Chondrocyte (in vitro differentiated cells): ENCODE data around the gene DSC3. TPM values are rescaled to one million over a fixed set of nuclear protein-coding genes. Genes with fewer than 3 reads are reported as not detected.

Experiments
- DNase-seq: peaks from one replicate; pipeline ENCODE4 v3.0.0; 2021; ENCODE audit warnings: mixed read lengths, low spot score
- H3K27ac Mint-ChIP-seq: one replicate; pipeline ENCODE4 v1.8.0; 2021; ENCODE audit warnings: mild to moderate bottlenecking, moderate library complexity, mixed read lengths; ENCODE audit not compliant: unreplicated experiment
- H3K27me3 Mint-ChIP-seq: 2 replicates; pipeline ENCODE4 v1.8.0; 2021; ENCODE audit warnings: low read depth, mixed read lengths
- H3K36me3 Mint-ChIP-seq: 2 replicates; pipeline ENCODE4 v1.8.0; 2021; ENCODE audit warnings: low read depth, mixed read lengths
- H3K4me1 Mint-ChIP-seq: 2 replicates; pipeline ENCODE4 v1.8.0; 2021; ENCODE audit warnings: low read depth, mild to moderate bottlenecking, mixed read lengths
- H3K4me3 Mint-ChIP-seq: one replicate; pipeline ENCODE4 v1.8.0; 2021; ENCODE audit warnings: mild to moderate bottlenecking, moderate library complexity, mixed read lengths; ENCODE audit not compliant: unreplicated experiment
- H3K9me3 Mint-ChIP-seq: 2 replicates; pipeline ENCODE4 v1.8.0; 2021; ENCODE audit warnings: low read depth, mixed read lengths
- total RNA-seq: library from RNA; stranded (reverse); gene quantifications from 3 replicates; pipeline ENCODE4 v1.2.1, GENCODE V29; 2021
- TF ChIP-seq, protein P1 (sequence below): fragments of 200-600 bp; sonication (generic); IDR thresholded peaks from 2 replicates; pipeline ENCODE4 v1.5.0; 2021; ENCODE audit warnings: antibody characterized with exemption, mild to moderate bottlenecking, moderate library complexity

The DSC3 gene
- total RNA-seq, 1 donor from 2014 or later, result 3.2 TPM

DNA sequence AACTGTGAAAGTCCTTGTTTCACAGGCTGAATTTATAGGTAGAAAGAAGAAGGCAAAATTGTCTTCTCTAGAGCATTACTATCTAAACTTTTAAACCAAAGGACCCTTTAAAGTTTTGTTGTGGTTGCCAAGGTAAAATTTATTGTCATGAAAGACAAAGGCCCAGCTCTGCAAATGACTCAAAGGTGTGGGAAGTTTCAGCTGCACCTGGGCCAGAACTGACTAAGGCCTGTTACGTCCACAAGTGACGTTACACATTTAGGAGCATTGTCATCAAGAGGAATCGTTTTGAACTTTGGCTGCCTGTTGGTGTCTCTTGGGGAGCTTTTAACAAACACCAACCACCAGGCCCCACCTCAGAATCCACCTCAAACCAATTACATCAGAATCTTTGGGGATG lies 8.1 kb upstream of the DSC3 start:
- H3K4me1 Mint-ChIP-seq, result no peaks in the 10 kb centered on the region
- H3K27ac Mint-ChIP-seq, result no peak overlapping the region
- TF ChIP-seq, protein P1, sequence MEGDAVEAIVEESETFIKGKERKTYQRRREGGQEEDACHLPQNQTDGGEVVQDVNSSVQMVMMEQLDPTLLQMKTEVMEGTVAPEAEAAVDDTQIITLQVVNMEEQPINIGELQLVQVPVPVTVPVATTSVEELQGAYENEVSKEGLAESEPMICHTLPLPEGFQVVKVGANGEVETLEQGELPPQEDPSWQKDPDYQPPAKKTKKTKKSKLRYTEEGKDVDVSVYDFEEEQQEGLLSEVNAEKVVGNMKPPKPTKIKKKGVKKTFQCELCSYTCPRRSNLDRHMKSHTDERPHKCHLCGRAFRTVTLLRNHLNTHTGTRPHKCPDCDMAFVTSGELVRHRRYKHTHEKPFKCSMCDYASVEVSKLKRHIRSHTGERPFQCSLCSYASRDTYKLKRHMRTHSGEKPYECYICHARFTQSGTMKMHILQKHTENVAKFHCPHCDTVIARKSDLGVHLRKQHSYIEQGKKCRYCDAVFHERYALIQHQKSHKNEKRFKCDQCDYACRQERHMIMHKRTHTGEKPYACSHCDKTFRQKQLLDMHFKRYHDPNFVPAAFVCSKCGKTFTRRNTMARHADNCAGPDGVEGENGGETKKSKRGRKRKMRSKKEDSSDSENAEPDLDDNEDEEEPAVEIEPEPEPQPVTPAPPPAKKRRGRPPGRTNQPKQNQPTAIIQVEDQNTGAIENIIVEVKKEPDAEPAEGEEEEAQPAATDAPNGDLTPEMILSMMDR, result no peak
- no peak overlapping the region for H3K4me3 Mint-ChIP-seq
- H3K36me3 Mint-ChIP-seq, result no peaks in the 10 kb centered on the region
- peaks cover 11% of the 10 kb centered on the region for H3K9me3 Mint-ChIP-seq
- no peak for DNase-seq
- peaks cover 29% of the 10 kb centered on the region for H3K27me3 Mint-ChIP-seq

DNA sequence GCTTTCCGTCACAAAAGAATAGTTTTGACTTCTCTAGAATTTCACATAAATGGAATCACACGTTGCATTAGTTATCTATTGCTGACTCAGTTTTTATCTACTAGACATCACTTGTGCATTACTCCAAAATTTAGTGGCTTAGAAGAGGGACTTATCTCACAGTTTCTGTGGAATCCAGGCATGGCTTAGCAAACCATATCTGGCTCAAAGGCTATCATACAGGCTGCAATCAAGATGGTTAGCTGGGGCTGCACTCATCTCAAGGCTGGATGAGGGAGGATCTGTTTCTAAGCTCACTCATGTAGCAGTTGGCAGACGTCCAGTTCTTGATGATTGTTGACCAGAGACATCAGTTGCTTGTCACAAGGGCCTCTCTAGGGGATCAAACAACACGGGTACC lies 6.6 kb upstream of the DSC3 start:
- peaks cover 11% of the 10 kb centered on the region for H3K9me3 Mint-ChIP-seq
- TF ChIP-seq, protein P1, result no peak
- H3K36me3 Mint-ChIP-seq, result no peaks in the 10 kb centered on the region
- H3K4me3 Mint-ChIP-seq, result no peak overlapping the region
- peaks cover 29% of the 10 kb centered on the region for H3K27me3 Mint-ChIP-seq
- no peaks in the 10 kb centered on the region for H3K4me1 Mint-ChIP-seq
- no peak for DNase-seq
- no peak overlapping the region for H3K27ac Mint-ChIP-seq

DNA sequence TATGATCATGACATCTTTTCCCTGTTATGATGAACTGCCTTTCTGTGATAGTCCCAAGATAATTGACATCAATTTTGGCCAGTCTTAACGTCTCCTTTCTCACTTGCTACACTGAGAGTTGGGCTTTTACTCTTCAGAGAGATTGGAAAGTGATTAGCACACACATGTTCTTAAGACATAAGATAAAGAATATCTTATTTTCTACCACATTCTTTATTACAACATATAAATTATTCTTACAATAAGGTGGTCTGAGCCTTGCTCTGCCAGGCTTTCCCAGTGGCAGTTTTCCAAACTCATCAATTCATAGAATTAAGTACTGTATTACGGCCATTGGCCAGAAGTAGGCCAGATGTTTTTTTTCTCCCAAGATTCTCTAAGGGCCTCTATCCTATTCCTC lies 5.7 kb upstream of the DSC3 start:
- TF ChIP-seq, protein P1, result no peak
- no peak for DNase-seq
- Mint-ChIP-seq H3K4me1 (no peaks in the 10 kb centered on the region), H3K9me3 (peaks cover 17% of the 10 kb centered on the region), H3K4me3 (no peak overlapping the region), H3K27me3 (peaks cover 39% of the 10 kb centered on the region), H3K36me3 (peaks cover 2% of the 10 kb centered on the region), H3K27ac (no peak overlapping the region)

DNA sequence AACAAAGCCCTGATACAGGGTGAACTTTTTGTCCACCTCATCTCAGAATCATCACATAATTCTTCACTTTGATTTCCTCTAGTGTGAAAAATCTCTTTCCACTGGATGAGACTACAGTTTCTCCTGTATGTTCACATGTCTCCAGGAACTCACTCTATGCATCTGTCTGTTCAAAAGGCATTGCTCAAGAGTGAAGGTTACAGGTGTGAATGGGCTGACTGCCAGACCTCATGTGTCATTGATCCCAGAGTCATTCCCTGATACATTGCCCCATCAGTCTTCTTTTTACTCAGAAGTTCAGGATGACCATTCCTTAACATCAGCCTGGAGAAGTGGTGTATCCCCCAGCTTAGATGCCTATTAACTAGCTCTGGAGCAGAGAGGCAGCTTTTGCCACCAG lies 4.4 kb upstream of the DSC3 start:
- H3K4me3 Mint-ChIP-seq, result no peak overlapping the region
- peaks cover 37% of the 10 kb centered on the region for H3K27me3 Mint-ChIP-seq
- H3K9me3 Mint-ChIP-seq, result peaks cover 10% of the 10 kb centered on the region
- H3K4me1 Mint-ChIP-seq, result peaks cover 5% of the 10 kb centered on the region
- TF ChIP-seq, protein P1, result no peak
- DNase-seq, result no peak
- no peak overlapping the region for H3K27ac Mint-ChIP-seq
- H3K36me3 Mint-ChIP-seq, result peaks cover 4% of the 10 kb centered on the region

DNA sequence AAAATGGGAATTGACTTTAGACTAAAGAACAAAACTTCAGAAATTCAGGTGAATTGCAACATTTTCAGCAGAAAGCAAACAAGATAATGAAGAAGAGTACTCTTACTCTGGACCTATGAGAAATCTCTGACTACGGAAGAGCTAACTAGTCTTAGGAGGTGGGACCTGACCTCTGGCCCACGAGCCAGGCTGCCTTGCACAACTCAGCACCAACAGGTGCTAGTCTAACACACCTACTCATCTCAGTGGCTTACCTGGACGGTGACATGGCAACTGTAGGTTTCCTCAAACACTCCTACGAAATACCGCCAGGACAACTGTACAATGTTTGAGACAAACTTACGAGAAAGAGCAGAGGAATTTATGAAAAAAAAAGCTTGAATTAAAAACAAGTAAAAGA lies 3.1 kb upstream of the DSC3 start:
- TF ChIP-seq, protein P1, result no peak
- no peak overlapping the region for H3K27ac Mint-ChIP-seq
- H3K36me3 Mint-ChIP-seq, result peaks cover 4% of the 10 kb centered on the region
- H3K4me3 Mint-ChIP-seq, result no peak overlapping the region
- H3K27me3 Mint-ChIP-seq, result peaks cover 46% of the 10 kb centered on the region
- DNase-seq, result no peak
- peaks cover 15% of the 10 kb centered on the region for H3K4me1 Mint-ChIP-seq
- H3K9me3 Mint-ChIP-seq, result peaks cover 10% of the 10 kb centered on the region
